ENCODE measurements around the gene PPFIA1. TPM values are rescaled to one million over a fixed set of nuclear protein-coding genes. Genes with fewer than 3 reads are reported as not detected.

PPFIA1 gene
- total and polyA plus RNA-seq, 10 of the 15 experiments (the other 5 are each of a cell fraction or from before 2014, with no cell fraction given) = 5.2 to 26.2 (median 15.8) TPM

- no peak for TF ChIP-seq NR2F1 (conservative IDR thresholded peaks at IDR 0.05)
- no peak for TF ChIP-seq FOXM1 (IDR thresholded peaks at IDR 0.05; ENCODE audit: low read depth, low read length)
- no peak for TF ChIP-seq ZNF274 (IDR thresholded peaks at IDR 0.05; ENCODE audit: insufficient read depth, insufficient read length)
Measured at GRCh38 chr11:70326365-70326811, 55.9 kb downstream of the PPFIA1 start (continued).

- H3K27ac ChIP-seq (ENCODE audit: control insufficient read depth, insufficient read depth) = no peak overlapping the region
- H2AFZ ChIP-seq (ENCODE audit: control insufficient read depth, low read depth, low read length) = no peak overlapping the region
- H3K27me3 ChIP-seq (replicated peaks in 1 of 2; ENCODE audit: control insufficient read depth in 2 of 2, insufficient read depth in 2 of 2, low read length in 1 of 2) = no peaks in the 10 kb centered on the region
- WGBS (ENCODE audit: insufficient coverage, insufficient replicate concordance, low lambda C conversion rate, missing lambda C conversion rate) = 51% methylated on average over 2 of the region's 2 CpGs
- ChIA-PET CTCF (no interaction called here), POLR2A (interaction anchor here (0.6 kb wide), 1 partner anchor 89 kb away, joined by 4 read pairs; no protein-coding TSS in a partner anchor), SMC1A (ENCODE audit: uncharacterized antibody, unreplicated experiment) (interaction anchor here (0.6 to 0.7 kb wide), 2 partner anchors 10 to 29 kb away, joined by 3 read pairs; no protein-coding TSS in a partner anchor), RAD21 (ENCODE audit: unreplicated experiment) (no interaction called here)
- no peaks in the 10 kb centered on the region for H4K20me1 ChIP-seq (ENCODE audit: control insufficient read depth, insufficient read depth)
- H3K36me3 ChIP-seq (ENCODE audit: control insufficient read depth in 2 of 2, insufficient read depth in 2 of 2, low read length in 1 of 2) = peaks cover 3 to 26% of the 10 kb centered on the region in 2 experiments
- FAIRE-seq (no peak), DNase-seq (ENCODE audit: low read depth, low spot score) (no peak), ATAC-seq (no peak)
- no peak overlapping the region for H3K9ac ChIP-seq (ENCODE audit: control insufficient read depth, insufficient read depth, low read length)
- no peak overlapping the region for H3K4me2 ChIP-seq (ENCODE audit: control insufficient read depth, insufficient read depth)
- H3K4me3 ChIP-seq = no peak overlapping the region
- peaks cover 25% of the 10 kb centered on the region for H3K4me1 ChIP-seq (ENCODE audit: control insufficient read depth, insufficient read depth, low read length)
- BruUV-seq (replicated peaks) = no TSS peak
- in situ Hi-C loops (cut with MboI) (no loop called here), intact Hi-C loops (cut with micrococcal nuclease; ENCODE audit: unreplicated experiment) (loop anchor here (10.0 kb wide), 1 partner anchor 122 kb away; the partner anchor contains the start of gene FADD)
- no peaks in the 10 kb centered on the region; the same call in 1 of the 2 replicates for H3K79me2 ChIP-seq (ENCODE audit: control insufficient read depth, insufficient read depth, low read length)
- no peak for TF ChIP-seq JUND (IDR thresholded peaks at IDR 0.05; ENCODE audit: low read depth, low read length)
- TF ChIP-seq MYB (IDR thresholded peaks at IDR 0.05; ENCODE audit: borderline replicate concordance, low read depth, low read length) = no peak
- no peak for TF ChIP-seq ZBTB11 (CRISPR knock-in tag; IDR thresholded peaks at IDR 0.05)
- TF ChIP-seq, protein P1, sequence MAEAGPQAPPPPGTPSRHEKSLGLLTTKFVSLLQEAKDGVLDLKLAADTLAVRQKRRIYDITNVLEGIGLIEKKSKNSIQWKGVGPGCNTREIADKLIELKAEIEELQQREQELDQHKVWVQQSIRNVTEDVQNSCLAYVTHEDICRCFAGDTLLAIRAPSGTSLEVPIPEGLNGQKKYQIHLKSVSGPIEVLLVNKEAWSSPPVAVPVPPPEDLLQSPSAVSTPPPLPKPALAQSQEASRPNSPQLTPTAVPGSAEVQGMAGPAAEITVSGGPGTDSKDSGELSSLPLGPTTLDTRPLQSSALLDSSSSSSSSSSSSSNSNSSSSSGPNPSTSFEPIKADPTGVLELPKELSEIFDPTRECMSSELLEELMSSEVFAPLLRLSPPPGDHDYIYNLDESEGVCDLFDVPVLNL (IDR thresholded peaks at IDR 0.05; ENCODE audit: low read depth, low read length) = no peak
- TF ChIP-seq CHD4 (IDR thresholded peaks at IDR 0.05) = no peak
- TF ChIP-seq NFYA (IDR thresholded peaks at IDR 0.05; ENCODE audit: borderline replicate concordance, low read depth, low read length) = no peak
- H3K9me3 ChIP-seq (replicated peaks; ENCODE audit: control insufficient read depth, insufficient read depth, low read length) = no peaks in the 10 kb centered on the region; the same call in 2 of the 3 replicates
Measured at GRCh38 chr11:70326833-70327232, 56.3 kb downstream of the PPFIA1 start.

Data from GM12878 (cell line).